Measurements from ENCODE around the gene RAD51B.

DNA sequence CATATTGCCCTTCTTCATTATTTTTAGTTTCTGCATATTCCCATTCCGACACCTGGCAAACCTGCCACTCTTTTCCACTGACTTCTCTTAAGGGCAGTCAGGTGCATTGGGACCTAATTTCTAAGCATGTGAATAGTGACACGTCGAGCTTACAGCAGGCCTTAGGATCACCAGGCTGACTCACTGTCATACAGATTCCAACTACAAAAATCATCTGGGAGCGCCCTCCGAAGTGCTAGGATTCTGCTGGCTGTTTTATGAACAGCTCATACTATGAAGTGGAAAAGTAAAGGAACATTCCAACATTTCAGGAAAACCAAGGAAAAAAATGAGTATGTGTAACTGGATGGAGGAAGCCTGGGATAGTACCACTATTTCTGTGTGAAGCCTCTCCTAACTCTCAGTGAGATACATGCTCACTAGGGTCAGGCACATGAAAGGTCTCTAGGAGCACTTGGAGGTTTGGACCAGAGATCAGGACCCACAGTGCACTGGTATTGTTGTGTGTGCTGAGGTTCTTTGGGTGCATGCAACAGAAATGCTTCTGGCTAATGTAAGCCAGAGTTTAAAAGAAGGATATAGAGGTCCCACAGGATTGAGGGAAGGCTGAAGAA is 715.9 kb downstream of the RAD51B start:
- TF ChIP-seq EZH2phosphoT487 (IDR thresholded peaks at IDR 0.05; ENCODE audit: low read length), result no peak
- TF ChIP-seq, protein P1, sequence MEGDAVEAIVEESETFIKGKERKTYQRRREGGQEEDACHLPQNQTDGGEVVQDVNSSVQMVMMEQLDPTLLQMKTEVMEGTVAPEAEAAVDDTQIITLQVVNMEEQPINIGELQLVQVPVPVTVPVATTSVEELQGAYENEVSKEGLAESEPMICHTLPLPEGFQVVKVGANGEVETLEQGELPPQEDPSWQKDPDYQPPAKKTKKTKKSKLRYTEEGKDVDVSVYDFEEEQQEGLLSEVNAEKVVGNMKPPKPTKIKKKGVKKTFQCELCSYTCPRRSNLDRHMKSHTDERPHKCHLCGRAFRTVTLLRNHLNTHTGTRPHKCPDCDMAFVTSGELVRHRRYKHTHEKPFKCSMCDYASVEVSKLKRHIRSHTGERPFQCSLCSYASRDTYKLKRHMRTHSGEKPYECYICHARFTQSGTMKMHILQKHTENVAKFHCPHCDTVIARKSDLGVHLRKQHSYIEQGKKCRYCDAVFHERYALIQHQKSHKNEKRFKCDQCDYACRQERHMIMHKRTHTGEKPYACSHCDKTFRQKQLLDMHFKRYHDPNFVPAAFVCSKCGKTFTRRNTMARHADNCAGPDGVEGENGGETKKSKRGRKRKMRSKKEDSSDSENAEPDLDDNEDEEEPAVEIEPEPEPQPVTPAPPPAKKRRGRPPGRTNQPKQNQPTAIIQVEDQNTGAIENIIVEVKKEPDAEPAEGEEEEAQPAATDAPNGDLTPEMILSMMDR (IDR thresholded peaks at IDR 0.05; ENCODE audit: low read length), result no peak
- no peak for TF ChIP-seq EZH2 (optimal IDR thresholded peaks at IDR 0.05; ENCODE audit: low read depth, low read length)
